HT1080 (cell line): ENCODE data around the gene ARPC1B. TPM values are rescaled to one million over a fixed set of nuclear protein-coding genes. Genes with fewer than 3 reads are reported as not detected.
"Not testable (repeated sequence)": the region's sequence is repeated elsewhere in the genome, so short reads cannot be mapped to it uniquely, and the experiment has no call there.

ENCODE experiments used
- DNase-seq: peaks from one replicate; pipeline ENCODE4 v3.0.0-alpha.2; 2015; ENCODE audit warnings: low read depth
- total RNA-seq: library from RNA; depleted of rRNA; stranded (reverse); fragments of >200 nt; shearing (Covaris generic); gene quantifications from 2 replicates; pipeline ENCODE4 v1.2.3, GENCODE V29; 2014

ARPC1B gene
- total RNA-seq, 1 experiment from 2014 or later: 360 TPM

DNA sequence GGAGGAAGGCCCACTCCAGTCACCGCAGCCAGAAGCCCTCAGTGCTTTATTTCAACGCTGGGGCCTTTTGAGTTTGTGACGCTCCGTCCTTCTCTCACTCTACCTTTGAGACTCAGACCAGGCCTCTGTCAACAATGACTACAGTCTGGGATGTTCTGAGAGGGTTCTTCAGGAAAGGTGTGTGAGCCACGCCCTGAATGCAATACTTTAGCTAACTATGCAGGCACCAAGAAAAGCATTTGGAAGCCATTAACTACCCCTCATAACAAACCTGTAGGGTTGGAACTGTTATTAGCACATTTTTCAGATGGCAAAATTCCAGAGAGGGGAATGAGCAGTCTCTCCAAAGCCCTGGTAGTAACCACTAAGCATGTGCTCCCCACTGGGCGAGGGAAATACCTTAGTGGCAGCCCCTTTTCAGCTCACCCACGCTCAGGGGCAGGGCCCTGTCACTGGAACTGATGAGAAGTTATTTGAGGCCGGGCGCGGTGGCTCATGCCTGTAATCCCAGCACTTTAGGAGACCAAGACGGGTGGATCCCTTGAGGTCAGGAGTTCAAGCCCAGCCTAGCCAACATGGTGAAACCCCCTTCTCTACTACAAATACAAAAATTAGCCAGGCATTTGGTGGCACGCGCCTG lies 5.7 kb upstream of the ARPC1B start:
- DNase-seq: no peak

DNA sequence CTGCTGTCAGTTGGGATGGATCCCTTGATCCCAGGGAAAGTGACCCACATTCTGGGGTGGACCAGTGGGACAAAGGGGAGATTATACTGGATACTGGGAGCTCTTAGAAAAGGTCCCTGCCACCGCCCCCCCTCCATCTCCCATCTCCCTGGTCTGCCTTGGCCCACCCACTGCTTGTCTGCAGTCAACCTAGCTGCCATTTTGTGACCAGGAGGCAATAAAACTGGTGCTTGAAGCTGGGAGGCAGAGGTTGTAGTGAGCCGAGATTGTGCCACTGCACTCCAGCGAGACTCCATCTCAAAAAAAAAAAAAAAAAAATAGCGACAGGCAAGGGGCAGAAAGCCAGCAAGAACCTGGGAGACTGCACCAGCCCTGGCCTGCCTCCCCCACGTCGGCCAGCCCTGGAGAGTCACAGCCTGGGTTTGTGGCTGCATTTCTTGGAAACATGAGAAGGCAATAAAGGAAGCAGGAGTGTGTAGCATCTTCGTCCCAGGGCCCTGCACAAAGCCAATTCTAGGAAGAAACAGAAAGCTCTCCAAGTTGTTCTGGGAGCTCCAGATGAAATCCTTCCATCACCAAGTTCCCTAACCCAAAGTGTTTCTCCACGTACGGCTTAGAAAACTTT lies 4.7 kb upstream of the ARPC1B start:
- peak; percentile 42 for DNase-seq

DNA sequence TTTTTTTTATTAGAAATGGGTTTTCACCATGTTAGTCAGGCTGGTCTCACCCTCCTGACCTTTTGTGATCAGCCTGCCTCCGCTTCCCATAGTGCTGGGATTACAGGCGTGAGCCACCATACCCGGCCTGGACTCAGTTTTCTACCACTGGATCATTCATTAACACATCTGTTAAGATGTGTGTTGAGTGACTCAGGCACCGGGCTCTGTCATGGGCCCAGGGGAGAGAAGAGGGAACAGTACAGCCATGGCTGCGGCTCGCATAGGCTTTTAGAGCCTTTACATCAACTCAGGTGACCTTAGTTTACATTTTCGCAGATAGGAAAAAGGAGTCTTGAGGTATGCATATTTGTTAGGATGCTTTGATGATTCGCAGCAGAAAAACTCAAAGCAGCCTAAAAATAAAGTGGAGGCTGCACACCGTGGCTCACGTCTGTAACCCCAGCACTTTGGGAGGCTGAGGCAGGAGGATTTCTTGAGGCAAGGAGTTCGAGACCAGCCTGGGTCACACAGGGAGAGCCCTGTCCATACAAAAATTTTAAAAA lies 3.1 kb upstream of the ARPC1B start:
- DNase-seq: no peak

DNA sequence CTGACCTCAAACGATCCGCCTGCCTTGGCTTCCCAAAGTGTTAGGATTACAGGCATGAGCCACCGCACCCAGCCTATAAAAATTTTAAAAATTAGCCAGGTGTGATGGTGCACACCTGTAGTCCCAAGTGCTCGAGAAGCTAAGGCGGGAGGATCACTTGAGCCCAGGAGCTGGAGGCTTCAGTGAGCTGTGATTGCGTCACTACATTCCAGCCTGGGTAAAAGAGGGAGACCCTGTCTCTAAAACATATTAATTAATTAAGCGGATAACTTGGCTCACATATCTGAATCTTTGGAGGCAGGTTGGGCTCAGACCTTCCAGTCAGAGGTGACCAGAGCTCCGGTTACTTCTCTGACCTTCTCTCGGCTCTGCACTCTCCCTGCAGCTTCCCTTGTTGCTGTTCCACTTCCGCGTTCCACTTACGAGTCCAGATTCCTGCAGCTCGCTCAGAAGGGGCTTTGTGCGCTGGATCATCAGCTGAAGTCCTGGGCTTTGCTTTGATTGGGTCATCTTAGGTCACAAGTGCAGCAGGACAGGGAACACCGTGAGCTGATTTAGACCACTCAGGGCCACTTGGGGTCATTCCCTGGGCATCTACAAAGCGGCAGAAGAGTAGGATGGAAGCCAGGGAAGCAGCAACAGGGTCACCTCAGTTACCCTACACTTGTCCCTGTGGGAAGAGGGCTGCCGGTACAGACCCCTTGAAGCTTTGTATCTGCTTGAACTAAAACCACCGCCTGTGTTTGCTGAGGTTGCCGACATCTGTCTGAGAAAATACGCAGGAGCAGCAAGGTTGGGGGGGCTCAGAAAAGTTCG lies 2.0 kb upstream of the ARPC1B start:
- no peak for DNase-seq

DNA sequence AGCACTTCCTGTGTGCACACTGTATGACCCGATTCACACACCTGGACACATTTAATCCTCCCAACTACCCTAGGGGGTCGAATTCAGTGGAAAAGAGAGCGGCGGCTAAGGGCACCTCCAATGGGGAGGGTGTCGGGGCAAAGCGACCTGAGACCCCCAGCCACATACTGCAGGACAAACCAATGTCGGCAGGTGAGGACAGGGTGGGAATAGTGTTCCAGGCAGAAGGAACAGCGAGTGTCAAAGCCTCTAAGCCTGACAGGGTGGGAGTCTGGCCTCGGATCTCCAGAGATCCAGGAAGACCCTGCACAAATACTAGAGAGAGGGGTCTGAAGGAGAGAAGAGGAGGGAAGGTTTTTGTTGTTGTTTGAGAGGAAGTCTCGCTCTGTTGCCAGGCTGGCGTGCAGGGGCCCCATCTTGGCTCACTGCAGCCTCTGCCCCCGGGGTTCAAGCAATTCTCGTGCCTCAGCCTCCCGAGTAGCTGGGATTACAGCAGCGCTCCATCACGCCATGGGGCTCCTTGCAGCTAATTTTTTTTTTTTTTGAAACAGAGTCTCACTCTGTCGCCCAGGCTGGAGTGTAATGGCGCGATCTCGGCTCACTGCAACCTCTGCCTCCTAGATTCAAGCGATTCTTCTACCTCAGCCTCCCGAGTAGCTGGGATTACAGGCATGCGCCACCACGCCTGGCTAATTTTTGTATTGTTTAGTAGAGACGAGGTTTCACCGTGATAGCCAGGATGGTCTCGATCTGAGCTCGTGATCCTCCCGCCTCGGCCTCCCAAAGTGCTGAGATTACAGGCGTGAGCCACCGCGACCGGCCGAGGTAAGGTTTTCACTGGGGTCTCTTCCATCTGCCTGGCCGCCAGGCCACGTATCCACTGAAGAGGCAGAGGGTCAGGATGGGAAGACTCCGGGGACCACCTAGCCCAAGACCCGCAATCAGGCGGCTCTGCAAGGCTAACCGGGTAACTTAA lies 1.2 kb upstream of the ARPC1B start:
- DNase-seq: no peak

DNA sequence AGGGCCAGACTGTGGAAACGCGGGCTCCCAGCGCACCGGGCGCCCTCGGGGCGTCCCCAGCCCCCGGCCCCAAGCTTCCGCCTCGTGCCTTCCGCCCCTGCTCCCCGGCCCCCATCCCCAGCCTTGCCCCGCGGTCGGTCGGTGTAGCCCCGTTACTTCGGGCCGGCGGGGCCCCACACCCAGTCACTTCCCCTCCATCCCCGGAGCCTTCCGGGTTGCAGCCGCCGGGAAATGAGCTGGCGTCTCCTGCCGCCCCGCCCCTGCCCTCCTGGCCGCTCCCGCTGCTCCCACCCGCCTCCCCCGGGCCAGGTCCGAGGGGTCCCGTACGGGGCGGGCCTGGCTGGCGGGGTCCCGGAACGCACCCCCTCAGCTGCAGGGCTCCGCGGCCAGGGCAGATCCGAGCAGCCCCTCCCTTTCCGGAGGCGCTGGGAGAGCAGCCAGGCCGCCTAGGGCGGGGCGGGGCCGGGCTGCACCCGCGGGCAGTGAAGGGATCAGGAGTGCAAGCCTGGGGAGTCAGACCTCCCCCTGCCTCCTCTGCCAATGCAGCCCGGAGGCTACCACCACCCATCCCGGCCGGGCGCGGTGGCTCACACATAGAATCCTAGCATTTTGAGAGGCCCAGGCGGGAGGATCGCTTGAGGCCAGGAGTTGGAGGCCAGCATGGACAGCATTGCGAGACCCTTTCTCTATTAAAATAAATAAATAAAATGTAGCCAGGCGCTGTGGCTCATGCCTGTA lies 709 bp downstream of the ARPC1B start:
- peak; percentile 83 for DNase-seq

DNA sequence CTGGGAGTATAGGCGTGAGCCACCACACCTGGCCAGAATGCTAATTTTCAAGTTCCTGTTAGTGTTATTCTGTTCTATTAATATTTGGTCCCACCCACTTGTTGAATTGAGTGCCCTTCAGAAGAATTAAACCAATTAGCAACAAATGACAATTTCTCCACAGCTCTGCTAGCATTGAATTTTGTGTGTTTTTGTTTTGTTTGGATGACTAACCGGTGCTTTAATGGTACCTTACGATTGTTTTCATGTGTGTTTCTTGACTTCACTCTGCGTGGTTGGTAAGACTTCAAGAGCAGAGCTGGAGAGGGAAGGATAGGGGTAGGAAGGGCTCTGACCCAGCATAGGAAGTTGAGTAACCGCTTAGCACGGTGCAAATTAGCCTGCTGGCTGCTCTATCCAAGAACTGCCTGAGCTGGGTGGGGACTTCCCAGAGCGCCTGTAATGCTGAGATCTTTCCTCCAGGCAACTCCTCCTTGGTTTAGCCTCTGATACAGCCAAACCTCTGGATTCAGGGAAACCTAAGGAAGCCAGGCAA lies 4.6 kb downstream of the ARPC1B start:
- DNase-seq: peak; percentile 87

DNA sequence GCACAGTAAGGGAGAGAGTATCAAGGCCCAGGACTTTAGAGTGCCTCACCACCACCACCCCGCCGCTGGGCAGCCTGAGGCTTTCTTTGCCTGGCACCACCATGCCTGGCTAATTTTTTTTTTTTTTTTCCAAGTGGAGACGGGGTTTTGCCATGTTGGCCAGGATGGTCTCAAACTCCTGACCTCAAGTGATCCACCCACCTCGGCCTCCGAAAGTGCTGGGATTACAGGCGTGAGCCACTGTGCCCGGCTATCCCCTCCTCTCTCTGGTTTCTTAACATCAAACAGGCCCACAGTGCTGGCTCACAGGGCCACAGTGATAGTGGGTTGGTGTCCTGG lies 5.1 kb downstream of the ARPC1B start:
- DNase-seq: not testable (repeated sequence)

DNA sequence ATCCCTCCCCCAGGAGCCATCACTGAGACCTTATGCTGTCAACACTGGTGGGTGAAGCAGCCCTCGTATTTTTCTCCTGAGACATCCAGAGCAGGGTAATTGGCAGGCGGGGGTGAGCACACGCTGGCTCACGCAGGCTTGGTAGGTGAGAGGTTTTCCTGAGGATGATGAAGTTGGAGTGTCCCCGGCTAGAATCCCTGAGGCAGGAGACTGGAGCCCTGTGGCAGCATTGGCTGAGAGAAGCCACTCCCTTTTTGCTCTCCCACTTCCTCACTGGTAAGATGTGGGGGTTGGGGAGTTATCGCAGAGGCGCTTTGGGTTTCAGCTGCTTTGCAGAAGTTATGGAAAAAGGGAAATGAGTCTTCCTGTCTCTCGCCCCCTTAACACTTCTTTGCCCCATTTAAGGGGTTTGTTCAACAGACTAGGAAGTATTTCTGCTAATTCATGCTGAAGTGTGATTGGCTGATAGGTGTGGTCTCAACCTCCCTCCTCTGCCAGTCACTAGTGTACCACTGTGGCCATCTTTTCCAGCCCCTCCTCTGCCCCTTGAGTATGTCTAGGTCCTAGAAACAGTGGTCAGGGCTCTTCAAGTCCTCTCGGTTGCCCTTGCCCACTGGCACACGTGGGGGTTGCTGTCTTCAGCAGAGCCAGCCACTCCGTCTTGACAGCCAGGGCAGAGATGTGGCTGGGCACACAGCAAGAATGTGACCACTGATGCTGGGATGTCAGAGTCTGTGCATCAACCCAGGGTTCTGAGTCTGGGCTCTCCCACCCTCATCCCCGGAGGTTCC lies 5.7 kb downstream of the ARPC1B start:
- DNase-seq: peak; percentile 66

DNA sequence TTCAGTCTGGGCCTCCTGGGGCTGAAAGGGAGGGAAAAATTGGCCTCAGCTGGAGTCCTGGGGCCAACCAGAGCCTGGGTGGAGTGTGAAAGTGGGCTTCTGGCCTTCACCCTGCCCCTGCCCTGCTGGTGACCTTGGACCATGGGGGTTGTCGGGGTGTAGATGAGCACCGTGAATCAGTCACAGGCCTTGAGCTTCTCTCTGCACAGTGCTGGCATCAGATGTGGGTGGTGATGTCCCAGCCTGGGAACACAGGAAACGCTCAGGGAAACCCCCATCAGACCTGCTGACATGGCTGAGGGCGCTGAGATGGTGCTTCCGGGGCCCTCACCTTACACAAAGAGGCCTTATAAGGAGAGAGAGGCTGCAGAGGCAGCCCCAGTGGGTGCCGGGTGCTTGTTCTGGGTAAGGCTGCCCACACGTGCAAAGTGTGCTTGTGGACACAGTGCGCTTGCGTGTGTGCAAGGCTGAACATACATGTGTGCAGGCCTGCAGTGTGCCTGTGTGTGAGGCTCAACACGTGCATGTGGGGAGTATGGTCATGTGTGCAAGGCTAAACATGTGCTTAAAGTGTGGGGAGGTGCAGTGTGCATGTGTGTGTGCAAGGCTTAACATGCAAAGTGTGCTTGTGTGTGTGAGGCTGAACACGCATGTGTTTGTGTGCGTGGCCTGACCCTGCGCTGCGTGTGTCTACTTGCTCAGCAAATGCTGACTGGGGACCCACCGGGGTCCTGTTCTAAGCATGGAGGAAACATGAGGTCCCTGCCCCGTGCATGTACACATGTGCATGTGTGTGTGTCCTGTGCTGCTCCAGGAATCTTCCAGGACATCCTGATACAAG lies 6.5 kb downstream of the ARPC1B start:
- peak; percentile 30 for DNase-seq

DNA sequence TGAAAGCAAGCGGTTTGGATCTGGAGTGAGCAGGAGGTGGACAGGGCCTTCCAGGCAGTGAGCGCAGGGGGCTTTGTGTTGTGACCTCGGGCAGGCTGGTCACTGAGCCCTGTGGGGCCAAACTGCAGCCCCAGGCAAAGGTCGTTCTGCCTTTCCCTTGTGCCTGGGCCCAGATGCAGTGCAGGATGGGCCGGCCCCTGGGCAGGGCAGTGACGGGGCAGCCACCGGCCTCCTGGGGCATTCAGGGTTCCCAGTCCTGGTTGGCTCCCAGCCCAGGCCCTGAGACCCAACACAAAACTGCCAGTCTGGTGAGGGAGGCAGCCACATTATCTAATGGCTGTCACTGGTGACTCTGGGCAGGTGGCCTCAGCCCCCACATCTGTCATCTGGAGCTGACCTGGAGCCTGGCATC lies 7.1 kb downstream of the ARPC1B start:
- DNase-seq: no peak

DNA sequence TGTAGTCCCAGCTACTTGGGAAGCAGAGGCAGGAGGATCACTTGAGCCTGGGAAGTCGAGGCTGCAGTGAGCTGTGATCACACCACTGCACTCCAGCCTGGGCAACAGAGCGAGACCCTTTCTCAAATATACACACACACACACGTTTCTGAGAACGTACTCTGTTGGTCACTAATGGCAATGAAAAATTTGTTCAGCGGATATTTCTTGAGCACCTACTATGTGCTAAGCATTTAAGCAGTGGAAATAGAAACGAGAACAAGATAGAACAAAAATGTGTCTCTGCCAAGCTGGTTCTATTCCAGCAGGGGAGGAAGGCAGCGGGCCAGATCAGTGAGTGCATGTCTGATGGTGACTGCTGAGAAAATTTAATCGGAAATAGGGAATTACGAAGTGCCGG lies 8.7 kb downstream of the ARPC1B start:
- no peak for DNase-seq

DNA sequence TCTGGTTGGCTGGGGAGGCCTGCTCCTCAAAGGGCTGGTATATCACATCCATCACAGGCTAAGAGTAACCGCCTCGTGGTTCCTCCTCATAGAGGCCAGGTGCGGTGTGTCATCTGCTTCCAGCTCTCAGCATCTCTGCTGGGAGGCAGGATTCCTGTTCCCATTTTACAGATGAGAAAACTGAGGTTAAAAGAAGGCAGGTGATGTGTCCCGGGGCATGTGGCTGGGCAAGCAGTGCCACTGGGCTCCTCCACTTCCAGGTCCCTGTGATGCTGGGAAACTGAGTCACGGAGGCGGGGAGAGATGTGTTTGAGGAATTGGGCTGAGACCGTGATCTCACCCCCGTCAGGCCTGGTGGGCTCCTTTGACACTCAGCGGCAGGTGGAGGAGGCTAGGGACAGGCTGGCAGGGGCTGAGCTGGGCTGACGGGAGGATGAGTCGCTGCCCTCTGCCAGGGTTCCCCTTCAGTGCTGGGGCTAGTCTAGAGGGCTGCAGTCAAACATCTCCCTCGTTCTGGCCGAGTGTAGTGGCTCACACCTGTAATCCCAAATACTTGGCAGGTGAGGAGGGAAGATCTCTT lies 9.4 kb downstream of the ARPC1B start:
- DNase-seq: no peak

DNA sequence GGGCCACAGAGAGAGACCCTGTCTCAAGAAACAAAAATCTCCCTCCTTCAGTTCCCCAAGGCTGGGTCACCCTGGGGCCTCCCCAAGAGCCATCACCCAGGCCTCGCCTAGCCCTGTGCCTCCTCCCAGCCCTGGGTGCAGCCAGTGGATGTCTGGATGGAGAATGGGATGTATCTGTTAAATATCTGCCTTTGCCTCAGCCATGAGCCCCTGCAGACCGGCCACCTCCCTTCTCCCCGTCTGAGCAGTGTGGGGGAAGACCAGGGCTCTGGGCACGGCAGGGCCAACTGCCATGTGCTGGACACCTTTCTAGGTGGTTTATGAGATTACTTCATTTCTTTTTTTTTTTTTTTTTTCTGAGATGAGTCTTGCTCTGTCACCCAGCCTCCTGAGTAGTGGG lies 10.0 kb downstream of the ARPC1B start:
- DNase-seq: no peak

DNA sequence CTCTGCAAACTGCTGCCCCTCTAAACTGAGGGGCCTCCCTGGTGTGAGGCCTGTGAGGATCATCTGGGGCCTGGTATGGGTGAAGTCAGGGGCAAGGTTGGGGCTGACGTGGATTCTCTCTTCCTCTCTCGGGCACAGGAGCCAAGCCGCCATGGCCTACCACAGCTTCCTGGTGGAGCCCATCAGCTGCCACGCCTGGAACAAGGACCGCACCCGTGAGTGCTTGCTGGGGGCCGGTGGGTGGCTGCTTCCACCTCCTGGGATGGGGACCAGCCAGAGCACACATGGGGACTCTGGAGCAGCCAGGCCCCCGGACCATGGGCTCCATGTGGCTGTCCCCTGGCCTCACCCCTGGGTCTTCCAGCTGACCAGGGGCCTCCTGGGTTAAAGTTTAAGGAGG lies 11.0 kb downstream of the ARPC1B start:
- no peak for DNase-seq

DNA sequence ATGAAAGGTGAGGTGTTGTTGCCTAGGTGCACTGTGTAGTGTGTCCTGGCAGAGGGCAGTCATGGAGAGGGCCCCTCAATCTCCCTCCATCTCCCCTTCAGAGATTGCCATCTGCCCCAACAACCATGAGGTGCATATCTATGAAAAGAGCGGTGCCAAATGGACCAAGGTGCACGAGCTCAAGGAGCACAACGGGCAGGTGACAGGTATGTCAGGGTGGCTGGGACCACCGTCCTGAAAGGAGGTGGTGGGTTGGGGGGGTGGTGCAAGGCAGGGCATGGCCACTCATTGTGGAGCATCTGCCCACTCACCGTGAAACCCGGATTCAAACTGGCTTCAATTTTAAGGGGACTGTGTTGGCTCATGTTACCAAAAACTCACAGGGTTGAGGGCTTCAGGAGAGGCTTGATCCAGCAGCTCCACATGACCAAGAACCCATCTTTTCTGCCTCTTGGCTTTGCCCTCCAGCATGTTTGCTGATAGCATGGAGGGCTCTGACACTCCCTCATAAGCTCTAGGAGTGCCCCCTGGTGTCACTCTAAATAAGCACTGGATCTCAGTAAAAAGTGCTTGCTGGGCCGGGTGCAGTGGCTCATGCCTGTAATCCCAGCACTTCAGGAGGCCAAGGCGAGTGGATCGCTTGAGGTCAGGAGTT lies 12.2 kb downstream of the ARPC1B start:
- peak; percentile 66 for DNase-seq

DNA sequence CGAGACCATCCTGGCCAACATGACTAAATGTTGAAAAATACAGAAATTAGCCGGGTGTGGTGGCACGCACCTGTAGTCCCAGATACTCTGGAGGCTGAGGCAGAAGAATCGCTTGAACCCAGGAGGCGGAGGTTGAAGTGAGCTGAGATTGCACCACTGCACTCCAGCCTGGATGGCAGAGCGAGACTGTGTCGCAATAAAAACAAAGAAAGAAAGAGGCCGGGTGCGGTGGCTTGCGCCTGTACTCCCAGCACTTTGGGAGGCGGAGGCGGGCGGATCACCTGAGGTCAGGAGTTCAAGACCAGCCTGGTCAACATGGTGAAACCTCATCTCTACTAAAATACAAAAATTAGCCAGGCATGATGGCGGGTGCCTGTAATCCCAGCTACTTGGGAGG lies 12.7 kb downstream of the ARPC1B start:
- DNase-seq: not testable (repeated sequence)

DNA sequence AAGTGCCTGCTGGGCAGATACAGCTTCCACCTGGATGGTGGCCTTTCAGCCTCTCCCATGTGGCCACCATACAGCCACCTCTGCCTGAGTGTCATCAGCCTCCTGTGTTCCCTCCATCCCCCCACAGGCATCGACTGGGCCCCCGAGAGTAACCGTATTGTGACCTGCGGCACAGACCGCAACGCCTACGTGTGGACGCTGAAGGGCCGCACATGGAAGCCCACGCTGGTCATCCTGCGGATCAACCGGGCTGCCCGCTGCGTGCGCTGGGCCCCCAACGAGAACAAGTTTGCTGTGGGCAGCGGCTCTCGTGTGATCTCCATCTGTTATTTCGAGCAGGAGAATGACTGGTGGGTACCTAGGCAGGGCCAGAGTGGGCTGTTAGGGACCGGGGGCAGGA lies 13.4 kb downstream of the ARPC1B start:
- no peak for DNase-seq
